22Rv1 (cell line): ENCODE results near the gene TMED5.

Experiments used
- CTCF ChIP-seq: fragments of 450-650 bp; IDR thresholded peaks from 2 replicates; pipeline ENCODE4 v1.5.1; 2017; ENCODE audit warnings: mild to moderate bottlenecking
- ZFX ChIP-seq: fragments of 450-650 bp; IDR thresholded peaks from 2 replicates; pipeline ENCODE4 v1.6.1; 2017; ENCODE audit warnings: antibody characterized with exemption, borderline replicate concordance

- TF ChIP-seq CTCF: no peak
- no peak for TF ChIP-seq ZFX
Observed at GRCh38 chr1:93180723-93181613, 755 bp upstream of the TMED5 start, which contains the start of gene CCDC18.
